K562 (cell line): ENCODE data around the gene MDN1. TPM values are rescaled to one million over a fixed set of nuclear protein-coding genes. Genes with fewer than 3 reads are reported as not detected.

Experiments used
- ATAC-seq: fragments of 200-7000 bp; cut with Tn5 transposase; 3 replicates; pipeline ENCODE4 v1.9.1; 2020; ENCODE audit warnings: moderate library complexity
- BruUV-seq: library from RNA; stranded (reverse); fragments of 400-500 nt; replicated peaks from 2 replicates; lab custom pipeline; 2021; lab: Mats Ljungman, UMichigan
- CTCF ChIA-PET: fragments of 300-600 bp; formaldehyde crosslinking; extraction: SDS; loops from one replicate; lab custom pipeline; 2021; ENCODE audit warnings: low intra/inter-chr PET ratio; lab: Yijun Ruan, JAX
- POLR2A ChIA-PET: fragments of 300-600, 350-650 bp; sonication (Branson Sonifier 250); formaldehyde crosslinking; extraction: SDS; loops from one replicate; lab custom pipeline; 2021; ENCODE audit warnings: antibody characterized with exemption, inconsistent platforms; lab: Yijun Ruan, JAX
- DNase-seq, 4 experiments: peaks; one replicate each; pipeline versions ENCODE4 v3.0.0 to v3.0.0-alpha.2; 2011 to 2018; ENCODE audit warnings: low spot score in 3 of 4, mixed read lengths in 3 of 4; ENCODE audit errors: extremely low read depth in 1 of 4
- FAIRE-seq: peaks from 2 replicates; lab custom pipeline; 2011; peaks lifted over from hg19 to GRCh38; lab: Jason Lieb, UNC
- H2AFZ ChIP-seq: 2 replicates; pipeline ENCODE4 v1.6.0; 2011; ENCODE audit warnings: low read depth, low read length, control low read depth, inconsistent platforms
- H3K27ac ChIP-seq: fragments of 200-600 bp; 3 replicates; pipeline ENCODE4 v1.8.0; 2011; ENCODE audit warnings: low read depth, mild to moderate bottlenecking, control low read depth, inconsistent platforms, low read length, moderate library complexity, mixed read lengths; ENCODE audit errors: extremely low read depth
- H3K27me3 ChIP-seq, 2 experiments: fragments of 300-600 bp in 1 of 2; 2 replicates in 1 of 2; 3 replicates in 1 of 2; pipeline versions ENCODE4 v1.6.0 to v1.8.0; 2011; ENCODE audit warnings: inconsistent platforms in 2 of 2, low read length in 2 of 2, mild to moderate bottlenecking in 1 of 2, mixed read lengths in 1 of 2, moderate library complexity in 1 of 2; ENCODE audit not compliant: control insufficient read depth in 2 of 2, insufficient read depth in 2 of 2
- H3K36me3 ChIP-seq: fragments of 300-600 bp; 3 replicates; pipeline ENCODE4 v1.8.0; 2011; ENCODE audit warnings: mild to moderate bottlenecking, low read length, inconsistent platforms; ENCODE audit not compliant: control insufficient read depth, insufficient read depth
- H3K4me1 ChIP-seq, 2 experiments: fragments of 200-600 bp in 1 of 2; replicated peaks in 1 of 2; 2 replicates in 1 of 2; 3 replicates in 1 of 2; pipeline versions ENCODE4 v1.5.1 to v1.8.0; 2011; ENCODE audit warnings: inconsistent platforms in 2 of 2, low read length in 2 of 2, mild to moderate bottlenecking in 1 of 2, mixed read lengths in 1 of 2, moderate library complexity in 1 of 2; ENCODE audit not compliant: control insufficient read depth in 2 of 2, insufficient read depth in 2 of 2
- H3K4me2 ChIP-seq: 2 replicates; pipeline ENCODE4 v1.6.1; 2011; ENCODE audit warnings: low read length, control low read depth, inconsistent platforms, mixed read lengths; ENCODE audit not compliant: insufficient read depth
- H3K4me3 ChIP-seq: fragments of 200-600 bp; sonication (generic), shearing (Covaris generic); 2 replicates; pipeline ENCODE4 v1.5.1; 2016; ENCODE audit warnings: control low read depth, inconsistent platforms
- H3K79me2 ChIP-seq: fragments of 200-600 bp; 3 replicates; pipeline ENCODE4 v1.8.0; 2011; ENCODE audit warnings: low read length, inconsistent platforms; ENCODE audit not compliant: control insufficient read depth, insufficient read depth
- H3K9ac ChIP-seq, 2 experiments: 2 replicates each; pipeline versions ENCODE4 v1.6.0 to v1.6.1; 2011; ENCODE audit warnings: low read depth in 2 of 2, low read length in 2 of 2, control low read depth in 1 of 2, inconsistent platforms in 1 of 2, mild to moderate bottlenecking in 1 of 2, mixed read lengths in 1 of 2; ENCODE audit not compliant: insufficient read depth in 1 of 2
- H3K9me1 ChIP-seq: one replicate; pipeline ENCODE4 v1.6.0; 2011; ENCODE audit warnings: inconsistent platforms, mild to moderate bottlenecking, low read length, moderate library complexity; ENCODE audit not compliant: control insufficient read depth, insufficient read depth
- H3K9me3 ChIP-seq: replicated peaks from 2 replicates; pipeline ENCODE4 v1.5.1; 2011; ENCODE audit warnings: low read depth, low read length, inconsistent platforms; ENCODE audit not compliant: control insufficient read depth, insufficient read depth
- H4K20me1 ChIP-seq: replicated peaks from 2 replicates; pipeline ENCODE4 v1.6.1; 2011; ENCODE audit warnings: low read length, inconsistent platforms, mixed read lengths; ENCODE audit not compliant: control insufficient read depth, insufficient read depth
- CCNT2 ChIP-seq: IDR thresholded peaks from 2 replicates; pipeline ENCODE4 v1.6.1; 2011; ENCODE audit warnings: borderline replicate concordance, low read depth, mild to moderate bottlenecking, moderate library complexity, mixed read lengths, low read length; ENCODE audit not compliant: insufficient read length; ENCODE audit errors: extremely low read depth
- SRSF1 ChIP-seq: fragments of 200-400 bp; formaldehyde crosslinking; IDR thresholded peaks from 2 replicates; pipeline ENCODE4 v1.6.1; 2017; ENCODE audit warnings: mild to moderate bottlenecking, low read depth, low read length, moderate library complexity
- SRSF3 ChIP-seq: fragments of 200-400 bp; formaldehyde crosslinking; IDR thresholded peaks from 2 replicates; pipeline ENCODE4 v1.6.1; 2016; ENCODE audit warnings: mild to moderate bottlenecking, low read length, moderate library complexity; ENCODE audit not compliant: insufficient read depth
- ZFPM2 ChIP-seq: fragments of 250-450 bp; sonication (Bioruptor Pico); IDR thresholded peaks from 2 replicates; pipeline ENCODE4 v1.5.1; 2022; ENCODE audit warnings: mild to moderate bottlenecking
- ZNF696 ChIP-seq: fragments of 250-450 bp; sonication (Bioruptor Pico); conservative IDR thresholded peaks from 2 replicates; pipeline ENCODE4 v1.4.0; 2020; ENCODE audit warnings: mild to moderate bottlenecking, moderate library complexity
- WGBS: fragments of 100-300 bp; shearing (Covaris generic); methylation state at CpG from one replicate; pipeline ENCODE4 v1.1.6; 2016; ENCODE audit warnings: low coverage, mixed read lengths; ENCODE audit not compliant: insufficient coverage; ENCODE audit errors: missing lambda C conversion rate; 5-methylcytosine and 5-hydroxymethylcytosine counted together
- in situ Hi-C: fragments of 300-500 bp; cut with MboI; formaldehyde crosslinking; loops from 4 replicates; pipeline ENCODE4 v1.15.0; 2018; ENCODE audit warnings: inconsistent platforms, mixed read lengths
- intact Hi-C: fragments of 100-400 bp; cut with micrococcal nuclease; formaldehyde crosslinking; loops from 2 replicates; pipeline ENCODE4 v1.14.2; 2022
- polyA plus RNA-seq, 8 experiments: library from polyadenylated mRNA; depleted of rRNA in 4 of 8; stranded (reverse) in 5 of 8; unstranded in 3 of 8; fragments of >200 nt; fragmentation: Nextera tagmentation in 2 of 8; fragmentation: Illumina TruSeq in 1 of 8; extraction: Ambion mirVana in 2 of 8; extraction: Trizol in 1 of 8; gene quantifications; 2 replicates each; pipeline versions ENCODE4 v1.2.1 to v1.2.3, GENCODE V29; 2011 to 2014; ENCODE audit warnings: inconsistent platforms in 1 of 8, missing spikeins in 1 of 8
- total RNA-seq, 7 experiments: library from RNA; depleted of rRNA in 6 of 7; stranded (reverse); fragments of >200 nt in 6 of 7; fragmentation: Illumina TruSeq in 2 of 7; extraction: Trizol in 2 of 7; gene quantifications; 2 replicates each; pipeline versions ENCODE4 v1.2.1 to v1.2.3, GENCODE V29; 2011 to 2021; ENCODE audit warnings: low replicate concordance in 1 of 7
- TF ChIP-seq, protein P1 (sequence below): sonication (generic); formaldehyde crosslinking; IDR thresholded peaks from 2 replicates; pipeline ENCODE4 v1.8.1; 2023; ENCODE audit warnings: mild to moderate bottlenecking, missing genetic modification reagents

MDN1 gene
- total and polyA plus RNA-seq, 9 of the 15 experiments (the other 6 are each of a cell fraction or from before 2014, with no cell fraction given), result 25.6 to 93.6 (median 43.0) TPM

GRCh38 chr6:89688328-89688727 is 131.3 kb downstream of the MDN1 start:
- Histone ChIP-seq H3K4me3 (no peak overlapping the region), H3K27ac (no peak overlapping the region), H3K9me1 (no peaks in the 10 kb centered on the region), H4K20me1 (no peaks in the 10 kb centered on the region), H3K4me2 (no peak overlapping the region), H2AFZ (no peak overlapping the region), H3K9me3 (no peaks in the 10 kb centered on the region), H3K36me3 (peaks cover 100% of the 10 kb centered on the region), H3K4me1 (no peaks in the 10 kb centered on the region), H3K27me3 (no peaks in the 10 kb centered on the region), H3K9ac (no peak overlapping the region), H3K79me2 (no peaks in the 10 kb centered on the region)
- ChIA-PET CTCF (no interaction called here), POLR2A (interaction anchor here (1.4 kb wide), 1 partner anchor 10 kb away, joined by 7 read pairs; no protein-coding TSS in a partner anchor)
- ATAC-seq (no peak), DNase-seq (no peak), FAIRE-seq (no peak)
- no TSS peak for BruUV-seq
- TF ChIP-seq ZNF696 (CRISPR knock-in tag), result no peak
- TF ChIP-seq, protein P1, sequence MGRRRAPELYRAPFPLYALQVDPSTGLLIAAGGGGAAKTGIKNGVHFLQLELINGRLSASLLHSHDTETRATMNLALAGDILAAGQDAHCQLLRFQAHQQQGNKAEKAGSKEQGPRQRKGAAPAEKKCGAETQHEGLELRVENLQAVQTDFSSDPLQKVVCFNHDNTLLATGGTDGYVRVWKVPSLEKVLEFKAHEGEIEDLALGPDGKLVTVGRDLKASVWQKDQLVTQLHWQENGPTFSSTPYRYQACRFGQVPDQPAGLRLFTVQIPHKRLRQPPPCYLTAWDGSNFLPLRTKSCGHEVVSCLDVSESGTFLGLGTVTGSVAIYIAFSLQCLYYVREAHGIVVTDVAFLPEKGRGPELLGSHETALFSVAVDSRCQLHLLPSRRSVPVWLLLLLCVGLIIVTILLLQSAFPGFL (CRISPR knock-in tag), result no peak
- no peak for TF ChIP-seq ZFPM2 (CRISPR knock-in tag)
- no peak for TF ChIP-seq SRSF1
- no peak for TF ChIP-seq SRSF3
- TF ChIP-seq CCNT2, result no peak
- in situ Hi-C loops (no loop called here), intact Hi-C loops (no loop called here)
- 77% methylated on average over 2 of the region's 2 CpGs for whole genome bisulfite sequencing
